H1 (cell line): ENCODE results near the gene TSPEAR. TPM values are rescaled to one million over a fixed set of nuclear protein-coding genes. Genes with fewer than 3 reads are reported as not detected.

Experiments
- CTCF ChIA-PET: fragments of 300-600 bp; sonication (Branson Sonifier 250); formaldehyde crosslinking; loops from one replicate; lab custom pipeline; 2021; ENCODE audit not compliant: partially characterized antibody; lab: Charles Lee
- POLR2A ChIA-PET: fragments of 300-600 bp; sonication (Branson Sonifier 250); formaldehyde crosslinking; loops from one replicate; lab custom pipeline; 2021; ENCODE audit warnings: inconsistent platforms; ENCODE audit not compliant: partially characterized antibody; lab: Charles Lee
- DNase-seq, 2 experiments: peaks; one replicate each; pipeline versions ENCODE4 v3.0.0 to v3.0.0-alpha.2; 2010 to 2022; ENCODE audit warnings: low spot score in 2 of 2, low read depth in 1 of 2, mixed read lengths in 1 of 2
- FAIRE-seq: peaks from 2 replicates; lab custom pipeline; 2011; peaks lifted over from hg19 to GRCh38; lab: Jason Lieb, UNC
- H2AFZ ChIP-seq: 2 replicates; pipeline ENCODE4 v1.8.1; 2012; ENCODE audit warnings: low read length, inconsistent platforms
- H2AK5ac ChIP-seq: 2 replicates; pipeline ENCODE4 v1.6.1; 2013; ENCODE audit warnings: low read depth, low read length
- H2BK120ac ChIP-seq: replicated peaks from 2 replicates; pipeline ENCODE3; 2013; ENCODE audit warnings: low read depth, low read length, inconsistent platforms
- H2BK12ac ChIP-seq: 2 replicates; pipeline ENCODE4 v1.6.1; 2013; ENCODE audit warnings: low read depth, low read length
- H2BK15ac ChIP-seq: 2 replicates; pipeline ENCODE4 v1.6.1; 2013; ENCODE audit warnings: low read length
- H2BK20ac ChIP-seq: 2 replicates; pipeline ENCODE4 v1.6.1; 2013; ENCODE audit warnings: low read length
- H2BK5ac ChIP-seq: 2 replicates; pipeline ENCODE4 v1.6.1; 2013; ENCODE audit warnings: low read depth, low read length
- H3K14ac ChIP-seq: 2 replicates; pipeline ENCODE4 v1.6.1; 2013; ENCODE audit warnings: inconsistent platforms; ENCODE audit not compliant: insufficient read length
- H3K18ac ChIP-seq: 2 replicates; pipeline ENCODE4 v1.6.1; 2013; ENCODE audit warnings: low read length; ENCODE audit errors: extremely low read depth
- H3K23ac ChIP-seq: 2 replicates; pipeline ENCODE4 v1.6.1; 2013; ENCODE audit warnings: inconsistent platforms; ENCODE audit not compliant: insufficient read length
- H3K23me2 ChIP-seq: 2 replicates; pipeline ENCODE4 v1.6.1; 2013; ENCODE audit warnings: low read depth, low read length
- H3K27ac ChIP-seq: 2 replicates; pipeline ENCODE4 v1.6.1; 2011; ENCODE audit warnings: low read depth, low read length, inconsistent platforms
- H3K27me3 ChIP-seq, 4 experiments: replicated peaks in 1 of 4; 1 replicate in 1 of 4; 2 replicates in 3 of 4; pipeline versions ENCODE4 v1.6.1 to v1.8.1; 2011 to 2013; ENCODE audit warnings: low read length in 3 of 4, mild to moderate bottlenecking in 3 of 4, inconsistent platforms in 2 of 4, mixed read lengths in 2 of 4, moderate library complexity in 1 of 4; ENCODE audit not compliant: control insufficient read depth in 3 of 4, insufficient read depth in 3 of 4; ENCODE audit errors: extremely low read depth in 1 of 4
- H3K36me3 ChIP-seq, 4 experiments: 2 replicates each; pipeline versions ENCODE4 v1.6.1 to v1.8.1; 2011 to 2013; ENCODE audit warnings: mild to moderate bottlenecking in 4 of 4, low read length in 3 of 4, moderate library complexity in 2 of 4, control low read depth in 1 of 4, inconsistent platforms in 1 of 4; ENCODE audit not compliant: insufficient read depth in 4 of 4, control insufficient read depth in 2 of 4
- H3K4ac ChIP-seq: replicated peaks from 2 replicates; pipeline ENCODE3; 2013; ENCODE audit warnings: low read length, low read depth, mixed read lengths, inconsistent platforms; ENCODE audit not compliant: insufficient read length
- H3K4me1 ChIP-seq, 4 experiments: replicated peaks in 1 of 4; 1 replicate in 1 of 4; 2 replicates in 3 of 4; pipeline versions ENCODE4 v1.6.1 to v1.8.1; 2011 to 2013; ENCODE audit warnings: low read length in 3 of 4, inconsistent platforms in 2 of 4, mixed read lengths in 1 of 4; ENCODE audit not compliant: insufficient read depth in 4 of 4, control insufficient read depth in 3 of 4
- H3K4me2 ChIP-seq, 2 experiments: 2 replicates each; pipeline versions ENCODE4 v1.6.1 to v1.8.1; 2011 to 2013; ENCODE audit warnings: low read depth in 2 of 2, low read length in 2 of 2, control low read depth in 1 of 2, inconsistent platforms in 1 of 2, mild to moderate bottlenecking in 1 of 2; ENCODE audit not compliant: insufficient read depth in 1 of 2
- H3K4me3 ChIP-seq, 4 experiments: fragments of 200-600, 300-600 bp in 1 of 4; sonication (generic), shearing (Covaris generic), sonication (Bioruptor Twin) in 1 of 4; 2 replicates each; pipeline versions ENCODE4 v1.5.1 to v1.8.1; 2011 to 2016; ENCODE audit warnings: low read length in 4 of 4, low read depth in 3 of 4, control low read depth in 2 of 4, inconsistent platforms in 2 of 4, mild to moderate bottlenecking in 2 of 4, mixed read lengths in 1 of 4, moderate library complexity in 1 of 4; ENCODE audit not compliant: insufficient read depth in 2 of 4; ENCODE audit errors: extremely low read depth in 1 of 4
- H3K56ac ChIP-seq: replicated peaks from 2 replicates; pipeline ENCODE3; 2013; ENCODE audit warnings: low read depth, mild to moderate bottlenecking, mixed read lengths, low read length, inconsistent platforms; ENCODE audit not compliant: insufficient read length
- H3K79me1 ChIP-seq: 2 replicates; pipeline ENCODE4 v1.6.1; 2013; ENCODE audit warnings: low read depth, low read length, control low read depth
- H3K79me2 ChIP-seq, 2 experiments: 2 replicates each; pipeline versions ENCODE4 v1.6.1 to v1.8.1; 2012 to 2013; ENCODE audit warnings: low read length in 2 of 2, mild to moderate bottlenecking in 2 of 2, inconsistent platforms in 1 of 2; ENCODE audit not compliant: insufficient read depth in 2 of 2, control insufficient read depth in 1 of 2
- H3K9ac ChIP-seq, 4 experiments: replicated peaks in 1 of 4; 1 replicate in 1 of 4; 2 replicates in 3 of 4; pipeline versions ENCODE4 v1.6.1 to v1.8.1; 2011 to 2013; ENCODE audit warnings: low read depth in 3 of 4, low read length in 3 of 4, control low read depth in 2 of 4, mild to moderate bottlenecking in 2 of 4, moderate library complexity in 2 of 4, inconsistent platforms in 1 of 4; ENCODE audit errors: extremely low read depth in 1 of 4
- H3K9me3 ChIP-seq, 2 experiments: 2 replicates each; pipeline versions ENCODE4 v1.6.1 to v1.8.1; 2012 to 2013; ENCODE audit warnings: mild to moderate bottlenecking in 2 of 2, moderate library complexity in 2 of 2, control low read depth in 1 of 2, inconsistent platforms in 1 of 2, low read depth in 1 of 2, low read length in 1 of 2, mixed read lengths in 1 of 2; ENCODE audit not compliant: insufficient read depth in 2 of 2
- H4K20me1 ChIP-seq, 2 experiments: replicated peaks in 1 of 2; 2 replicates each; pipeline versions ENCODE3 to v1.8.1; 2011 to 2013; ENCODE audit warnings: inconsistent platforms in 2 of 2, low read length in 2 of 2, mild to moderate bottlenecking in 1 of 2; ENCODE audit not compliant: insufficient read depth in 2 of 2, control insufficient read depth in 1 of 2
- H4K5ac ChIP-seq: 2 replicates; pipeline ENCODE4 v1.6.1; 2013; ENCODE audit warnings: low read length, low read depth, mixed read lengths, inconsistent platforms; ENCODE audit not compliant: insufficient read length
- H4K8ac ChIP-seq: 2 replicates; pipeline ENCODE4 v1.8.0; 2013; ENCODE audit warnings: mild to moderate bottlenecking, moderate library complexity, low read length, inconsistent platforms; ENCODE audit not compliant: insufficient read depth; ENCODE audit errors: extremely low read depth
- H4K91ac ChIP-seq: replicated peaks from 2 replicates; pipeline ENCODE3; 2013; ENCODE audit warnings: low read length, mixed read lengths, inconsistent platforms; ENCODE audit not compliant: insufficient read length
- ASH2L ChIP-seq: fragments of 200-600, 300-600 bp; sonication (generic); IDR thresholded peaks from one replicate; pipeline ENCODE4 v1.7.1; 2017; ENCODE audit warnings: low read length
- CTBP2 ChIP-seq: IDR thresholded peaks from 2 replicates; pipeline ENCODE4 v1.7.0; 2011; ENCODE audit warnings: borderline replicate concordance, mild to moderate bottlenecking, moderate library complexity, mixed read lengths, low read length; ENCODE audit not compliant: insufficient read depth, insufficient read length
- EGR1 ChIP-seq: IDR thresholded peaks from 2 replicates; pipeline ENCODE4 v1.6.1; 2011; ENCODE audit warnings: low read depth, low read length, borderline replicate concordance
- RAD21 ChIP-seq, 2 experiments: IDR thresholded peaks in 1 of 2; conservative IDR thresholded peaks in 1 of 2; 2 replicates each; pipeline ENCODE4 v1.6.1; 2011; ENCODE audit warnings: low read depth in 2 of 2, low read length in 2 of 2, improper control_type of control experiment in 1 of 2, inconsistent platforms in 1 of 2, mild to moderate bottlenecking in 1 of 2, moderate library complexity in 1 of 2
- SP1 ChIP-seq: IDR thresholded peaks from 2 replicates; pipeline ENCODE4 v1.6.1; 2011; ENCODE audit warnings: low read depth, low read length
- SUZ12 ChIP-seq: fragments of 200-600 bp; sonication (generic); IDR thresholded peaks from 2 replicates; pipeline ENCODE4 v1.6.1; 2012; ENCODE audit warnings: mild to moderate bottlenecking, inconsistent platforms, low read length, moderate library complexity, mixed read lengths
- WGBS, 2 experiments: shearing (Covaris generic) in 1 of 2; methylation state at CpG; one replicate each; pipeline versions ENCODE4 v1.1.6 to v1.1.7; 2013 to 2015; ENCODE audit warnings: low lambda C conversion rate in 2 of 2, mixed read lengths in 2 of 2, inconsistent platforms in 1 of 2, low coverage in 1 of 2, missing lambda C conversion rate in 1 of 2; ENCODE audit not compliant: insufficient replicate concordance in 2 of 2, insufficient coverage in 1 of 2, insufficient read length in 1 of 2; ENCODE audit errors: extremely low coverage in 1 of 2, missing lambda C conversion rate in 1 of 2; 5-methylcytosine and 5-hydroxymethylcytosine counted together
- polyA plus RNA-seq, 7 experiments: library from polyadenylated mRNA; depleted of rRNA in 3 of 7; stranded (reverse) in 5 of 7; unstranded in 2 of 7; fragments of >200 nt in 5 of 7; fragments of 200-250 nt in 2 of 7; gene quantifications; 1 replicate in 5 of 7; 2 replicates in 1 of 7; 4 replicates in 1 of 7; pipeline versions ENCODE4 v1.2.1 to v1.2.3, GENCODE V29; 2011 to 2013; ENCODE audit warnings: missing spikeins in 2 of 7, mixed read lengths in 2 of 7
- total RNA-seq: library from RNA; stranded (reverse); fragmentation: NEBNext Ultra II Directional; extraction: Animal tissue kit (Norgen Biotek cat#: 25700); gene quantifications from 2 replicates; pipeline ENCODE4 v1.2.1, GENCODE V29; 2021
- TF ChIP-seq, protein P1 (sequence below): IDR thresholded peaks from 2 replicates; pipeline ENCODE4 v1.6.1; 2011; ENCODE audit warnings: low read length, improper control_type of control experiment

Gene TSPEAR
- total and polyA plus RNA-seq, 2 of the 8 experiments (the other 6 are each of a cell fraction or from before 2014, with no cell fraction given): 0.58 to 0.89 TPM

GRCh38 chr21:44712203-44713028 lies 1.0 kb upstream of the TSPEAR start:
- 15% methylated on average over 14 of the region's 22 CpGs; no CpG with 5 or more reads in 1 of the 2 experiments for WGBS, 2 experiments

More at GRCh38 chr21:44712203-44713028, 1.0 kb upstream of the TSPEAR start:
- Histone ChIP-seq H3K9me3 (no peaks in the 10 kb centered on the region), H4K5ac (no peak overlapping the region), H3K4ac (no peak overlapping the region), H3K56ac (no peak overlapping the region), H2BK20ac (0 out of 2 replicates have a peak overlapping the region, but pooled peaks have one; percentile 61), H3K14ac (no peak overlapping the region), H3K79me1 (no peaks in the 10 kb centered on the region), H3K79me2 (no peaks in the 10 kb centered on the region), H3K4me2 (peak overlapping the region; percentile 91 to 93), H3K27ac (no peak overlapping the region), H3K9ac (no peak overlapping the region), H2BK12ac (peak overlapping the region; percentile 68; the same call in 1 of the 2 replicates), H3K36me3 (no peaks in the 10 kb centered on the region), H3K4me3 (peak overlapping the region; percentile 20 to 58 (median 30); a peak in 6 of 8 replicates), H3K23ac (no peak overlapping the region), H4K91ac (peak overlapping the region; percentile 90)
- DNase-seq (peak in 1 of 2 experiments; percentile 59), FAIRE-seq (no peak)
- POLR2A ChIA-PET: interaction anchor here (0.8 to 1.2 kb wide), 5 partner anchors 16 to 192 kb away, joined by 3 read pairs; partner anchors contain the start of gene KRTAP10-12
- CTCF ChIA-PET: interaction anchor here (0.5 to 2.5 kb wide), 9 partner anchors 10 to 436 kb away, joined by 3 to 14 read pairs (median 4); no protein-coding TSS in a partner anchor
- TF ChIP-seq RAD21 (IDR thresholded peaks at IDR 0.05 in 1 of 2, conservative IDR thresholded peaks at IDR 0.05 in 1 of 2; ENCODE audit: low read depth in 2 of 2, low read length in 2 of 2) (peak; percentile 1 to 4; a peak in 1 of 4 replicates), SP1 (no peak), ASH2L (peak; percentile 46), SUZ12 (peak; percentile 8; the same call in 1 of the 2 replicates), EGR1 (0 out of 2 replicates have a peak, but pooled peaks have one; percentile 54), CTBP2 (peak; percentile 94)
- TF ChIP-seq, protein P1, sequence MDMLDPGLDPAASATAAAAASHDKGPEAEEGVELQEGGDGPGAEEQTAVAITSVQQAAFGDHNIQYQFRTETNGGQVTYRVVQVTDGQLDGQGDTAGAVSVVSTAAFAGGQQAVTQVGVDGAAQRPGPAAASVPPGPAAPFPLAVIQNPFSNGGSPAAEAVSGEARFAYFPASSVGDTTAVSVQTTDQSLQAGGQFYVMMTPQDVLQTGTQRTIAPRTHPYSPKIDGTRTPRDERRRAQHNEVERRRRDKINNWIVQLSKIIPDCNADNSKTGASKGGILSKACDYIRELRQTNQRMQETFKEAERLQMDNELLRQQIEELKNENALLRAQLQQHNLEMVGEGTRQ: no peak
- TF ChIP-seq, all 59 proteins: peak for 5
- peak overlapping the region; percentile 5 for H2BK120ac ChIP-seq
- peaks cover 0 to 50% (median 38%) of the 10 kb centered on the region in 4 experiments; a peak in 6 of 7 replicates for H3K4me1 ChIP-seq
- no peak overlapping the region for H2BK15ac ChIP-seq
- H2BK5ac ChIP-seq: peak overlapping the region; percentile 85; the same call in 1 of the 2 replicates
- peaks cover 33% of the 10 kb centered on the region for H3K23me2 ChIP-seq
- H3K18ac ChIP-seq: peak overlapping the region; percentile 66; the same call in 1 of the 2 replicates
- H3K27me3 ChIP-seq: peaks cover 24 to 67% (median 57%) of the 10 kb centered on the region in 4 experiments
- H4K20me1 ChIP-seq: no peaks in the 10 kb centered on the region
- no peak overlapping the region for H2AK5ac ChIP-seq
- no peak overlapping the region for H4K8ac ChIP-seq
- no peak overlapping the region for H2AFZ ChIP-seq
